ENCODE results near the gene STRIT1. TPM values are rescaled to one million over a fixed set of nuclear protein-coding genes. Genes with fewer than 3 reads are reported as not detected.

STRIT1 gene
- total RNA-seq, 1 experiment from 2014 or later: not detected

DNA sequence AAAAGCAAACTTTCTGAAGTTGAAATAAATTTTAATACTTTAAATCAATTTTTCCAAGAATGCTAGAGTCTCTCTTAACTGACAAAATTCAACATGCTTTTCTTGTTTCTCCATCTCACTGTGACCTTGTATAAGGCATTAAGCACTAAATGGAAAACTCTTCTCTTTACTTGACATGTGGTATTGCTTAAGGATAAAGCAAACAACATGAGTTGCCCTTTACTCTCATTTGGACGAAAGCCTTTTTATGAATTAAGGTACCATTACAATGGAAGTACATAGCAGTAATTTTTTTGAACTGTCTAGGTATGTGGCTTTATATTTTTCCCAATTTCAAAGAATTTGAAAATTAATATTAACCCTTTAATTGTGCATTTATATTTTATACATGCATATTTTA is 1.4 kb downstream of the STRIT1 start:
- no peak for DNase-seq (ENCODE audit: low read depth, low spot score)
- ChIA-PET POLR2A (no interaction called here), CTCF (no interaction called here)
- intact Hi-C loops (cut with micrococcal nuclease; ENCODE audit: unreplicated experiment): no loop called here
- Histone ChIP-seq H3K27ac (ENCODE audit: low read length) (no peak overlapping the region), H3K4me1 (ENCODE audit: control insufficient read depth, insufficient read depth, low read length) (no peaks in the 10 kb centered on the region), H3K36me3 (ENCODE audit: control insufficient read depth, insufficient read depth, low read length) (no peaks in the 10 kb centered on the region), H3K27me3 (ENCODE audit: control insufficient read depth, insufficient read depth, low read length) (no peaks in the 10 kb centered on the region), H3K4me3 (ENCODE audit: low read depth in 2 of 2, low read length in 2 of 2) (no peak overlapping the region), H3K9me3 (ENCODE audit: control insufficient read depth, insufficient read depth, low read depth, low read length) (no peaks in the 10 kb centered on the region)
- in situ Hi-C loops (cut with HindIII; ENCODE audit: low pct_unique_long_range_greater_than_20kb, low sequenced_read_pairs): no loop called here
- no peak for TF ChIP-seq TCF7L2 (IDR thresholded peaks at IDR 0.05; ENCODE audit: low read depth, low read length)
- TF ChIP-seq, protein P1, sequence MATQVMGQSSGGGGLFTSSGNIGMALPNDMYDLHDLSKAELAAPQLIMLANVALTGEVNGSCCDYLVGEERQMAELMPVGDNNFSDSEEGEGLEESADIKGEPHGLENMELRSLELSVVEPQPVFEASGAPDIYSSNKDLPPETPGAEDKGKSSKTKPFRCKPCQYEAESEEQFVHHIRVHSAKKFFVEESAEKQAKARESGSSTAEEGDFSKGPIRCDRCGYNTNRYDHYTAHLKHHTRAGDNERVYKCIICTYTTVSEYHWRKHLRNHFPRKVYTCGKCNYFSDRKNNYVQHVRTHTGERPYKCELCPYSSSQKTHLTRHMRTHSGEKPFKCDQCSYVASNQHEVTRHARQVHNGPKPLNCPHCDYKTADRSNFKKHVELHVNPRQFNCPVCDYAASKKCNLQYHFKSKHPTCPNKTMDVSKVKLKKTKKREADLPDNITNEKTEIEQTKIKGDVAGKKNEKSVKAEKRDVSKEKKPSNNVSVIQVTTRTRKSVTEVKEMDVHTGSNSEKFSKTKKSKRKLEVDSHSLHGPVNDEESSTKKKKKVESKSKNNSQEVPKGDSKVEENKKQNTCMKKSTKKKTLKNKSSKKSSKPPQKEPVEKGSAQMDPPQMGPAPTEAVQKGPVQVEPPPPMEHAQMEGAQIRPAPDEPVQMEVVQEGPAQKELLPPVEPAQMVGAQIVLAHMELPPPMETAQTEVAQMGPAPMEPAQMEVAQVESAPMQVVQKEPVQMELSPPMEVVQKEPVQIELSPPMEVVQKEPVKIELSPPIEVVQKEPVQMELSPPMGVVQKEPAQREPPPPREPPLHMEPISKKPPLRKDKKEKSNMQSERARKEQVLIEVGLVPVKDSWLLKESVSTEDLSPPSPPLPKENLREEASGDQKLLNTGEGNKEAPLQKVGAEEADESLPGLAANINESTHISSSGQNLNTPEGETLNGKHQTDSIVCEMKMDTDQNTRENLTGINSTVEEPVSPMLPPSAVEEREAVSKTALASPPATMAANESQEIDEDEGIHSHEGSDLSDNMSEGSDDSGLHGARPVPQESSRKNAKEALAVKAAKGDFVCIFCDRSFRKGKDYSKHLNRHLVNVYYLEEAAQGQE (IDR thresholded peaks at IDR 0.05; ENCODE audit: insufficient read depth in 1 of 2, low read depth in 2 of 2, low read length in 1 of 2): no peak
- ATAC-seq: no peak
- BruUV-seq (replicated peaks): no TSS peak

DNA sequence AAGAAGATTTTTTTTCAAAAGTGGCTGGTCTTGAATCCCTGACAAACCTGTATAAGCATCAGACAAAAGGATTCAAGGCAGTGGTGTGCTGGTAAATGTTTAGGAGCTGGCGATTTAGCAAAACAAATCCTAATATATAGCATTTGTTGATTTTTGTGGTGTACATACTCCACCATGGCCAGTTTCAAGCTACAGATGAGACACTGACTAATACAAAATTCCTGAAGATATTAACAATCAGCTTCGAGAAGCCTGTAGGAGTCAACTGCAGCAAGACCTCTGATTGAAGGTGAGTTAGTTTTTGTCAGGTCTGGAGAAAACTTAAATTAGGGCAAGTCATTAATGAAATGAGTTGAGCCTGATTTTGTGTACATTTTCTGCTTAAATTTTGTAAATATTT is 6.7 kb downstream of the STRIT1 start:
- ATAC-seq: no peak
- BruUV-seq (replicated peaks): no TSS peak
- Histone ChIP-seq H3K9me3 (ENCODE audit: control insufficient read depth, insufficient read depth, low read depth, low read length) (no peaks in the 10 kb centered on the region), H3K4me3 (ENCODE audit: low read depth in 2 of 2, low read length in 2 of 2) (no peak overlapping the region), H3K27ac (ENCODE audit: low read length) (no peak overlapping the region), H3K36me3 (ENCODE audit: control insufficient read depth, insufficient read depth, low read length) (no peaks in the 10 kb centered on the region), H3K4me1 (ENCODE audit: control insufficient read depth, insufficient read depth, low read length) (no peaks in the 10 kb centered on the region), H3K27me3 (ENCODE audit: control insufficient read depth, insufficient read depth, low read length) (no peaks in the 10 kb centered on the region)
- POLR2A ChIA-PET: no interaction called here
- no peak for DNase-seq (ENCODE audit: low read depth, low spot score)
- intact Hi-C loops (cut with micrococcal nuclease; ENCODE audit: unreplicated experiment) (no loop called here), in situ Hi-C loops (cut with HindIII; ENCODE audit: low pct_unique_long_range_greater_than_20kb, low sequenced_read_pairs) (no loop called here)
- TF ChIP-seq SIN3A (IDR thresholded peaks at IDR 0.05; ENCODE audit: borderline replicate concordance, insufficient read depth, low read depth, low read length) (no peak), TCF7L2 (IDR thresholded peaks at IDR 0.05; ENCODE audit: low read depth, low read length) (no peak), POLR2AphosphoS5 (IDR thresholded peaks at IDR 0.05; ENCODE audit: low read depth, low read length) (no peak)
- TF ChIP-seq, protein P1 (IDR thresholded peaks at IDR 0.05; ENCODE audit: insufficient read depth in 1 of 2, low read depth in 2 of 2, low read length in 1 of 2): no peak
- TF ChIP-seq, protein P2, sequence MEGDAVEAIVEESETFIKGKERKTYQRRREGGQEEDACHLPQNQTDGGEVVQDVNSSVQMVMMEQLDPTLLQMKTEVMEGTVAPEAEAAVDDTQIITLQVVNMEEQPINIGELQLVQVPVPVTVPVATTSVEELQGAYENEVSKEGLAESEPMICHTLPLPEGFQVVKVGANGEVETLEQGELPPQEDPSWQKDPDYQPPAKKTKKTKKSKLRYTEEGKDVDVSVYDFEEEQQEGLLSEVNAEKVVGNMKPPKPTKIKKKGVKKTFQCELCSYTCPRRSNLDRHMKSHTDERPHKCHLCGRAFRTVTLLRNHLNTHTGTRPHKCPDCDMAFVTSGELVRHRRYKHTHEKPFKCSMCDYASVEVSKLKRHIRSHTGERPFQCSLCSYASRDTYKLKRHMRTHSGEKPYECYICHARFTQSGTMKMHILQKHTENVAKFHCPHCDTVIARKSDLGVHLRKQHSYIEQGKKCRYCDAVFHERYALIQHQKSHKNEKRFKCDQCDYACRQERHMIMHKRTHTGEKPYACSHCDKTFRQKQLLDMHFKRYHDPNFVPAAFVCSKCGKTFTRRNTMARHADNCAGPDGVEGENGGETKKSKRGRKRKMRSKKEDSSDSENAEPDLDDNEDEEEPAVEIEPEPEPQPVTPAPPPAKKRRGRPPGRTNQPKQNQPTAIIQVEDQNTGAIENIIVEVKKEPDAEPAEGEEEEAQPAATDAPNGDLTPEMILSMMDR (IDR thresholded peaks at IDR 0.05): no peak
- CTCF ChIA-PET: no interaction called here

Measured in Panc1 (cell line).